GM21367 (cell line): ENCODE data around the gene PSD2.

Experiments
- ATAC-seq: cut with Tn5 transposase; IDR thresholded peaks from one replicate; pipeline ENCODE4 v1.9.1; 2021; ENCODE audit not compliant: unreplicated experiment

PSD2 gene

GRCh38 chr5:139810341-139811273 lies 15.0 kb downstream of the PSD2 start:
- ATAC-seq = no peak

GRCh38 chr5:139811274-139811607 lies 15.6 kb downstream of the PSD2 start:
- no peak for ATAC-seq

DNA sequence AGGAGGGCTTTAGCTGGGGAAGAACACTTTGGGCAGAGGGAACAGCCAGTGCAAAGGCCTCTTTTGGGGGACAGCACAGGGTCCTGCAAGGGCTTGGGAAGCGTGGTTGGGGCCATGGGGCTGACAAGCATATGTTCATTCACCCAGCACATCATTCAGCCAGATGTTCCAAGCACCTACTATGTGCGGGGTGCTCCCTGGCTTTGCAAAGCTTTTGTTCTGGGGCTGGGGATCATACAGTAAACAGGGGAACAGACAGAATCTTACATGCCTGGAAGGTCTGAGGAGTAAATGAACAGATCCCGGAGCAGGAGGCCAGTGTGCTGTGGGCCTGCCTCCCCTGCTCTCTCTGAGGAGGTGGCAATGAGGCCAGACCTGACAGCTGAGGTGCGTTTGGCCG lies 16.7 kb downstream of the PSD2 start:
- ATAC-seq = no peak

DNA sequence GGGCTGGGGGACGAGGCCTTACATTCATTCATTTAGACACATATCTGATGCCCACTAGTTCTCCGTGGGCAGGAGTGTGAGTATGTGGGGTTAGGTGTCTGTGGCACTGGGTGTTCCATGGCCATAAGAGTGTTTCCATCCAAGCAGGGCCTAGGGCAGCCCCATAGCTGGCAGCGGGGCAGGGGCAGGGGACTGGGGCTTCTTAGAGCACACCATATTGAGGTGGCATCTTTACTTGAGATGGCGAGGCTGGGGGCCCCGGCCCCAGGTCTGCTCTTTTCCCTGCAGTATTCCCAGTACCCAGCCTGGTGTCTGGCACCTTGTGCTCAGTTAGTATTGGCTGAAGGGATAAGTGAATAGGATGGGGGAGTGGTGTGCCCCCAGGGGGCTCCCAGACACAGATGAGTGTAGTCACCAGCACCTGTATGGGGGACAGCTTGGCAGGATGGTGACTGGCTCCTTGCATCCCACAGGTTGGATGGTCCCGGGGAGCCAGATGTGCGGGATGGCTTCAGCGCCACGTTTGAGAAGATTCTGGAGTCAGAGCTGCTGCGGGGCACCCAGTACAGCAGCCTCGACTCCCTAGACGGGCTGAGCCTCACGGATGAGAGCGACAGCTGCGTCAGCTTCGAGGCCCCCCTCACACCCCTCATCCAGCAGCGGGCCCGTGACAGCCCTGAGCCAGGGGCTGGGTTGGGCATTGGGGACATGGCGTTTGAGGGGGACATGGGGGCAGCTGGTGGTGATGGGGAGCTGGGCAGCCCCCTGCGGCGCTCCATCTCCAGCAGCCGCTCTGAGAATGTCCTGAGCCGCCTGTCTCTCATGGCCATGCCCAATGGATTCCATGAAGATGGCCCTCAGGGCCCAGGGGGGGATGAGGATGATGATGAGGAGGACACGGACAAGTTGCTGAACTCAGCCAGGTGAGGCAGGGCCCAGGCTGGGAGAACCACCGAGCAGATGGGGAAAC lies 17.5 kb downstream of the PSD2 start:
- no peak for ATAC-seq

GRCh38 chr5:139814191-139814601 lies 18.6 kb downstream of the PSD2 start:
- no peak for ATAC-seq

GRCh38 chr5:139814704-139815280 lies 19.2 kb downstream of the PSD2 start:
- ATAC-seq = no peak

GRCh38 chr5:139816566-139816965 lies 21.0 kb downstream of the PSD2 start:
- ATAC-seq = no peak

- no peak for ATAC-seq
Measured at GRCh38 chr5:139817362-139817761, 21.8 kb downstream of the PSD2 start.

- no peak for ATAC-seq
Measured at GRCh38 chr5:139817970-139818369, 22.4 kb downstream of the PSD2 start.

DNA sequence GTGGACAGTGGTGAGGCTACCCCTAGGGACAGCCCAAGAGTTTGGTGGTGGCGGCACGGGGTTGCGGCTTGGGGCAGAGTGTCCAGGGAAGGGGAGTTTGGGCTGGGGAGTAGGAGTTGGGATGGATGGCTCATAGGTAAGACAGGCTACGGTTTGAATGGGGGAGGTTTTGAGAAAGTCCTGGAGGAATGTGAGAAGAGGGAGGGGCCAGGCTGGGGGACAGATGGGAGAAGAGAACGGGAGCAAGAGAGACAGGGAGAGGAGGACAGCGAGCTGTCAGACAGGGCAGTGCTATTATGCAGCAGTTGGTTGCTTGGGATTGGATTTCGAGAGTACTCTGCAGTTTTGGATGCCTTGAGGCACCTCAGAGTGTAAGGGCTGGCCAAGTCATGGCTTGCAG lies 24.5 kb downstream of the PSD2 start:
- ATAC-seq = no peak

DNA sequence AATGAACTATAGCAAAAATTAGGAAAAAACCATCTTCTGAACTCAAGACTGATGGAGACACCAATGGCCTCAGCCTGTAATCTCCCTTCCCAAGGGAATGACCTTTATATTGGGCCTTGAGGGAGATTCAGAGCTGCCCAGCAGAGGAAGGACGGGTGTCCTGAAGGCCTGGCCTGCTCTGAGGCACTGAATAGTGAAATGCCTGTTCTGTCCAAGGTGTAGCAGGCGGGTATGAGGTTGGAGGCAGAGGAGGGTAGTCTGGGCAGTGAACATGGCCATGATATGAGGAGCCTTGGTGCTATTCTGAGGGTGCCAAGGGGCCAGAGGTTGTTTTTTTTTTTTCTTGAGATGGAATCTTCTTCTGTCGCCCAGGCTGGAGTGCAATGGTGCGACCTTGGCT lies 25.0 kb downstream of the PSD2 start:
- no peak for ATAC-seq

DNA sequence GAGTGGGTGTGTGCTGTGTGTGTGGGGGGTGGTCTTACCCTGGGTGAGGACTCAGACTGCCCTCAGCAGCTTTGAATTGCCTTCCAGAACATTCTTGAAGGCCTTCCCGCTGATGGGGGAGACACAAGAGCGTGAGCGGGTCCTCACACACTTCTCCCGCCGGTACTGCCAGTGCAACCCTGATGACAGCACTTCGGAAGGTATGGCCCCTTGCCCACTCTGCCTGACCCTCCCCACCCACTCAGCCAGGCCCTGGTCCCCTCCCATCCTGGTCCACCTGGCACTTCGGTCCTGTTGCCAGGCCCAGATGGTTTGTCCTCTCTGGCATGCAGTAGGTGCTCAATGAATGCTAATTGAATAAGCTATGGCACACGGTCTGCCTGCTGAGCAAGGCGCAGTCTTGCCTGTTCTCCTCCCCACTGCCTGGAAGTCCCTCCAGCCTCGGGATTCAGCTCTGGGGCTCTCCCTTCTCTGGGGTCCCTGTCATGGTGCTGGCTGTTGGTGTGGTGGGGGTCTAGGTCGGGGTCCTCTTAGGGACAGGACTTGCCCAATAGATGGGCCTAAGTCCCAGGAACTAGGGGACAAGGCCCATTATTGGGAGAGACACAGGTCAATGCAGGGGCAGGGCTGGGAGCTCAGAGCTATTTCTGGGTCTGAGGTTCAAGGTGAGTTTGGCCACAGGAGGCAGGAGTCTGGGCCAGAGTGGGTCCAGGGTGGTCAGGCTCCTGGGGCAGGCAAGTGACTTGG lies 26.4 kb downstream of the PSD2 start:
- ATAC-seq = no peak

DNA sequence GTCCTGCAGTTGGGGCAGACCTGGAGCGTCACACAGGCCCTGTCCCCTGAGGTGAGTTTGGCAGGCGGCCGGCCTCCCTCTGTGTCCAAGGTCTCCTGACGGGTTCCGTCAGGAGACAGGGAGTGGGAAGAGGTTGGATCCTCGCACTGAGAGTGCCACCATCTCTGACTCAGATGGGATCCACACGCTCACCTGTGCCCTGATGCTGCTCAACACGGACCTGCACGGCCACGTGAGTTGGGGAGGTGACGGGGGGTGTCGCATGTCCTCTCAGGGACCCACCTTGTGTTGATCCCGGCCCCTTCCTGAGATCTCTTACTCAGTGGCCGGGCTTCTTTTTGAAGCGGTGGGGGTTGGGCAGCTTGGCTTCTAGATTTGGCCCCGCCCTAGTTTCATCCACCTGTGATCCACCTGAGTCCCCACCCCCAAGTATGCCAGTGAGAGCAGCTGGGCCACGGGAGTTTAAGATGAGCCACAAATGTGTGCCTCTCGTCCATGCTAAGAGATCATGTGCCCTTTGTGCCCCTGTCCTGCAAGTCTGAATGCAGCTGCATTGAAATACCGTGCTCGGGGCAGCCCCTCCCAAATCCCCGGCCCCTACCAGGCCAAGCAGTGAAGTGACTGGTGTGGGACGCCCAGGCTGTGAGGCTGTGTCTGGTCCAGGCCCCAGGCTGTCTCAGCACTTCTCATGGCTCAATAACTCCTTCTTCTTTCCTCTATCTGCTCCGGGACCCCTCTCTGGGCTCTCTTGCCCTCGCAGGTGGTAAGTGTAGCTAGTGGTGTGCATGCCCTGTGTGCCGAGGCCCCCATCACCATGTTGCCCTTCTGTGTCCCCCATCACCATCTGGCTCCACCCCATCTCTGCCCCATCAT lies 27.2 kb downstream of the PSD2 start:
- no peak for ATAC-seq

DNA sequence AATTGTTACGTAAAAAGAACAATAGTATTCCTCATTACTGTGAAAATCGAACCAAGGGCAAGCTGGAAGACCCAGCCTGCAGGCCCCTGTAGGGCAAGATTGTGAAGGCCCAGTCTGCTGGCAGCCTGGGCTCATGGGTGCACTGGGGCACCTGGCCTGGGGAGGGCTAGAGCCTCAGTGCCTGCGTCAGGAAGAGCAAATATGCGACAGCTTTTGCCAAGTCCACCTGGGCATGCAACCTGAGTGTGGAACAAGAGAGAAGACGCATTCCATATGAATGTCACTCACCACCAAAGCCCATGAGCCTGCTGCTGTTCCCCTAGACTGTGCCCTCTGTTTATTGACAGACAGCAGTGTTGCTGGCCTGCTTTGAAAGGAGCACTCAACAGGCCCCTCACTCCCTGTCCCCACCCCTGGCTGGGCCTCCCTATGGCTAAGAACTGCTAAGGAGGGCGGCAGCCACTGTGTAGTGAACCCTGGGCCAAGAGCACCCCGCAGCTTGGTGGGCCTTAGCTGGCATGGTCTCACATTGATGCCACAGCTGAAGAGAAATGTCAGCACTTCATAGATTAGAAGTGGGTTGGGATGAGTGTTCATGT lies 28.2 kb downstream of the PSD2 start:
- ATAC-seq = no peak

GRCh38 chr5:139825690-139826089 lies 30.1 kb downstream of the PSD2 start:
- ATAC-seq = no peak

- no peak for ATAC-seq
Measured at GRCh38 chr5:139828207-139828895, 32.7 kb downstream of the PSD2 start.

- no peak for ATAC-seq
Measured at GRCh38 chr5:139829471-139829870, 33.9 kb downstream of the PSD2 start.

DNA sequence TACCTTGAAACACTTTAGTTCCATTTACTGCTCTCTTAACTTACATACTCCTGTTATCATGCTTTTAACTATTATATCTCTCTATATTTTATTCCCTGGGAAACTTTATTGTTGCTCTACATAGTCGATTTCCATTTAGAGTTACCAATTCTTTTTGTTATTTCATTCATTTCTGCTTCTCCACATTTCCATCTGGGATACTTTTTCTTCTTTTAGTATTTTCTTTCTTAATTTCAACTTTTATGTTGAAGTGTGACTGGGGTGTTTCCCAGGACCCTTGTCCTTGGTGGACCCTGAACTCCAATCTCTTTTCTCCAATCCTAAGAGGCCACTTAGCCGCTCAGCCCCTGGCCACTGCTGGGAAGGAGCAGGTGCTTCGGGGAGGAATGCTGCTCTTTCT lies 36.0 kb downstream of the PSD2 start:
- ATAC-seq = no peak

- ATAC-seq = no peak
Measured at GRCh38 chr5:139833525-139833924, 37.9 kb downstream of the PSD2 start.
